K562 (cell line): ENCODE data around the gene PFKL. TPM values are rescaled to one million over a fixed set of nuclear protein-coding genes. Genes with fewer than 3 reads are reported as not detected.

ENCODE experiments used
- ATAC-seq: fragments of 200-7000 bp; cut with Tn5 transposase; 3 replicates; pipeline ENCODE4 v1.9.1; 2020; ENCODE audit warnings: moderate library complexity
- BruUV-seq: library from RNA; stranded (reverse); fragments of 400-500 nt; replicated peaks from 2 replicates; lab custom pipeline; 2021; lab: Mats Ljungman, UMichigan
- CTCF ChIA-PET: fragments of 300-600 bp; formaldehyde crosslinking; extraction: SDS; loops from one replicate; lab custom pipeline; 2021; ENCODE audit warnings: low intra/inter-chr PET ratio; lab: Yijun Ruan, JAX
- POLR2A ChIA-PET: fragments of 300-600, 350-650 bp; sonication (Branson Sonifier 250); formaldehyde crosslinking; extraction: SDS; loops from one replicate; lab custom pipeline; 2021; ENCODE audit warnings: antibody characterized with exemption, inconsistent platforms; lab: Yijun Ruan, JAX
- DNase-seq, 4 experiments: peaks; one replicate each; pipeline versions ENCODE4 v3.0.0 to v3.0.0-alpha.2; 2011 to 2018; ENCODE audit warnings: low spot score in 3 of 4, mixed read lengths in 3 of 4; ENCODE audit errors: extremely low read depth in 1 of 4
- FAIRE-seq: peaks from 2 replicates; lab custom pipeline; 2011; peaks lifted over from hg19 to GRCh38; lab: Jason Lieb, UNC
- H2AFZ ChIP-seq: 2 replicates; pipeline ENCODE4 v1.6.0; 2011; ENCODE audit warnings: low read depth, low read length, control low read depth, inconsistent platforms
- H3K27ac ChIP-seq: fragments of 200-600 bp; 3 replicates; pipeline ENCODE4 v1.8.0; 2011; ENCODE audit warnings: low read depth, mild to moderate bottlenecking, control low read depth, inconsistent platforms, low read length, moderate library complexity, mixed read lengths; ENCODE audit errors: extremely low read depth
- H3K27me3 ChIP-seq, 2 experiments: fragments of 300-600 bp in 1 of 2; 2 replicates in 1 of 2; 3 replicates in 1 of 2; pipeline versions ENCODE4 v1.6.0 to v1.8.0; 2011; ENCODE audit warnings: inconsistent platforms in 2 of 2, low read length in 2 of 2, mild to moderate bottlenecking in 1 of 2, mixed read lengths in 1 of 2, moderate library complexity in 1 of 2; ENCODE audit not compliant: control insufficient read depth in 2 of 2, insufficient read depth in 2 of 2
- H3K36me3 ChIP-seq: fragments of 300-600 bp; 3 replicates; pipeline ENCODE4 v1.8.0; 2011; ENCODE audit warnings: mild to moderate bottlenecking, low read length, inconsistent platforms; ENCODE audit not compliant: control insufficient read depth, insufficient read depth
- H3K4me1 ChIP-seq, 2 experiments: fragments of 200-600 bp in 1 of 2; replicated peaks in 1 of 2; 2 replicates in 1 of 2; 3 replicates in 1 of 2; pipeline versions ENCODE4 v1.5.1 to v1.8.0; 2011; ENCODE audit warnings: inconsistent platforms in 2 of 2, low read length in 2 of 2, mild to moderate bottlenecking in 1 of 2, mixed read lengths in 1 of 2, moderate library complexity in 1 of 2; ENCODE audit not compliant: control insufficient read depth in 2 of 2, insufficient read depth in 2 of 2
- H3K4me2 ChIP-seq: 2 replicates; pipeline ENCODE4 v1.6.1; 2011; ENCODE audit warnings: low read length, control low read depth, inconsistent platforms, mixed read lengths; ENCODE audit not compliant: insufficient read depth
- H3K4me3 ChIP-seq: fragments of 200-600 bp; sonication (generic), shearing (Covaris generic); 2 replicates; pipeline ENCODE4 v1.5.1; 2016; ENCODE audit warnings: control low read depth, inconsistent platforms
- H3K79me2 ChIP-seq: fragments of 200-600 bp; 3 replicates; pipeline ENCODE4 v1.8.0; 2011; ENCODE audit warnings: low read length, inconsistent platforms; ENCODE audit not compliant: control insufficient read depth, insufficient read depth
- H3K9ac ChIP-seq, 2 experiments: 2 replicates each; pipeline versions ENCODE4 v1.6.0 to v1.6.1; 2011; ENCODE audit warnings: low read depth in 2 of 2, low read length in 2 of 2, control low read depth in 1 of 2, inconsistent platforms in 1 of 2, mild to moderate bottlenecking in 1 of 2, mixed read lengths in 1 of 2; ENCODE audit not compliant: insufficient read depth in 1 of 2
- H3K9me1 ChIP-seq: one replicate; pipeline ENCODE4 v1.6.0; 2011; ENCODE audit warnings: inconsistent platforms, mild to moderate bottlenecking, low read length, moderate library complexity; ENCODE audit not compliant: control insufficient read depth, insufficient read depth
- H3K9me3 ChIP-seq: replicated peaks from 2 replicates; pipeline ENCODE4 v1.5.1; 2011; ENCODE audit warnings: low read depth, low read length, inconsistent platforms; ENCODE audit not compliant: control insufficient read depth, insufficient read depth
- H4K20me1 ChIP-seq: replicated peaks from 2 replicates; pipeline ENCODE4 v1.6.1; 2011; ENCODE audit warnings: low read length, inconsistent platforms, mixed read lengths; ENCODE audit not compliant: control insufficient read depth, insufficient read depth
- ARID3A ChIP-seq: IDR thresholded peaks from 2 replicates; pipeline ENCODE4 v1.6.1; 2012; ENCODE audit warnings: low read depth, low read length, improper control_type of control experiment, borderline replicate concordance
- ATF1 ChIP-seq, 2 experiments: fragments of 450-650 bp in 1 of 2; IDR thresholded peaks; 2 replicates each; pipeline ENCODE4 v1.6.1; 2016; ENCODE audit warnings: missing compliant biosample characterization in 1 of 2, missing genetic modification characterization in 1 of 2
- CEBPB ChIP-seq: fragments of 450-650 bp; IDR thresholded peaks from 2 replicates; pipeline ENCODE4 v1.6.1; 2016; ENCODE audit warnings: missing genetic modification characterization, missing compliant biosample characterization
- DEAF1 ChIP-seq: fragments of 450-650 bp; formaldehyde crosslinking; IDR thresholded peaks from 2 replicates; pipeline ENCODE4 v1.4.0; 2020; ENCODE audit warnings: mild to moderate bottlenecking, moderate library complexity
- GTF2F1 ChIP-seq: IDR thresholded peaks from 2 replicates; pipeline ENCODE4 v1.6.1; 2011; ENCODE audit warnings: low read depth, low read length, improper control_type of control experiment
- HCFC1 ChIP-seq: IDR thresholded peaks from 2 replicates; pipeline ENCODE4 v1.6.1; 2012; ENCODE audit warnings: low read depth, low read length, improper control_type of control experiment
- L3MBTL2 ChIP-seq: fragments of 450-650 bp; IDR thresholded peaks from 2 replicates; pipeline ENCODE4 v1.6.1; 2016; ENCODE audit warnings: mild to moderate bottlenecking, moderate library complexity
- NCOA1 ChIP-seq: fragments of 450-650 bp; IDR thresholded peaks from 2 replicates; pipeline ENCODE4 v1.6.1; 2016; ENCODE audit warnings: low read depth
- NONO ChIP-seq, 2 experiments: fragments of 200-400 bp in 1 of 2; fragments of 450-650 bp in 1 of 2; formaldehyde crosslinking in 1 of 2; IDR thresholded peaks; 2 replicates each; pipeline ENCODE4 v1.6.1; 2017; ENCODE audit warnings: low read depth in 2 of 2, mild to moderate bottlenecking in 2 of 2, moderate library complexity in 2 of 2, low read length in 1 of 2
- POLR2H ChIP-seq: IDR thresholded peaks from 2 replicates; pipeline ENCODE4 v1.6.1; 2016; ENCODE audit warnings: missing genetic modification characterization, low read depth, mild to moderate bottlenecking, control low read depth, missing compliant biosample characterization, moderate library complexity
- POU5F1 ChIP-seq: fragments of 150-350 bp; IDR thresholded peaks from 2 replicates; pipeline ENCODE4 v1.6.1; 2014; ENCODE audit warnings: borderline replicate concordance, low read length, low read depth, mild to moderate bottlenecking; ENCODE audit not compliant: partially characterized antibody
- RBM17 ChIP-seq: fragments of 200-400 bp; formaldehyde crosslinking; IDR thresholded peaks from 2 replicates; pipeline ENCODE4 v1.6.1; 2017; ENCODE audit warnings: low read depth, mild to moderate bottlenecking, low read length, borderline replicate concordance
- RCOR1 ChIP-seq, 2 experiments: IDR thresholded peaks; 2 replicates each; pipeline ENCODE4 v1.6.1; 2012; ENCODE audit warnings: low read depth in 2 of 2, low read length in 2 of 2, borderline replicate concordance in 1 of 2, improper control_type of control experiment in 1 of 2
- SIN3A ChIP-seq, 2 experiments: fragments of 150-350 bp in 1 of 2; IDR thresholded peaks; 2 replicates each; pipeline ENCODE4 v1.6.1; 2011 to 2016; ENCODE audit warnings: borderline replicate concordance in 2 of 2, low read depth in 2 of 2, low read length in 2 of 2, mild to moderate bottlenecking in 2 of 2, moderate library complexity in 2 of 2; ENCODE audit not compliant: control insufficient read depth in 1 of 2
- TCF15 ChIP-seq: fragments of 250-450 bp; sonication (Bioruptor Pico); IDR thresholded peaks from 2 replicates; pipeline ENCODE4 v1.8.0; 2022; ENCODE audit warnings: moderate library complexity, mild to moderate bottlenecking, inconsistent platforms
- TCF7 ChIP-seq: sonication (generic); IDR thresholded peaks from 2 replicates; pipeline ENCODE4 v1.6.1; 2016; ENCODE audit warnings: antibody characterized with exemption, borderline replicate concordance
- XRCC4 ChIP-seq: IDR thresholded peaks from one replicate; pipeline ENCODE4 v1.6.1; 2011; ENCODE audit not compliant: insufficient read depth, insufficient read length; ENCODE audit errors: extremely low read depth
- ZNF253 ChIP-seq: fragments of 250-450 bp; sonication (Bioruptor Pico); conservative IDR thresholded peaks from 2 replicates; pipeline ENCODE4 v1.6.1; 2021; ENCODE audit warnings: mild to moderate bottlenecking
- ZNF561 ChIP-seq: fragments of 450-650 bp; formaldehyde crosslinking; conservative IDR thresholded peaks from 2 replicates; pipeline ENCODE4 v1.4.0; 2020; ENCODE audit warnings: mild to moderate bottlenecking, moderate library complexity
- WGBS: fragments of 100-300 bp; shearing (Covaris generic); methylation state at CpG from one replicate; pipeline ENCODE4 v1.1.6; 2016; ENCODE audit warnings: low coverage, mixed read lengths; ENCODE audit not compliant: insufficient coverage; ENCODE audit errors: missing lambda C conversion rate; 5-methylcytosine and 5-hydroxymethylcytosine counted together
- in situ Hi-C: fragments of 300-500 bp; cut with MboI; formaldehyde crosslinking; loops from 4 replicates; pipeline ENCODE4 v1.15.0; 2018; ENCODE audit warnings: inconsistent platforms, mixed read lengths
- intact Hi-C: fragments of 100-400 bp; cut with micrococcal nuclease; formaldehyde crosslinking; loops from 2 replicates; pipeline ENCODE4 v1.14.2; 2022
- polyA plus RNA-seq, 8 experiments: library from polyadenylated mRNA; depleted of rRNA in 4 of 8; stranded (reverse) in 5 of 8; unstranded in 3 of 8; fragments of >200 nt; fragmentation: Nextera tagmentation in 2 of 8; fragmentation: Illumina TruSeq in 1 of 8; extraction: Ambion mirVana in 2 of 8; extraction: Trizol in 1 of 8; gene quantifications; 2 replicates each; pipeline versions ENCODE4 v1.2.1 to v1.2.3, GENCODE V29; 2011 to 2014; ENCODE audit warnings: inconsistent platforms in 1 of 8, missing spikeins in 1 of 8
- total RNA-seq, 7 experiments: library from RNA; depleted of rRNA in 6 of 7; stranded (reverse); fragments of >200 nt in 6 of 7; fragmentation: Illumina TruSeq in 2 of 7; extraction: Trizol in 2 of 7; gene quantifications; 2 replicates each; pipeline versions ENCODE4 v1.2.1 to v1.2.3, GENCODE V29; 2011 to 2021; ENCODE audit warnings: low replicate concordance in 1 of 7

The PFKL gene
- total and polyA plus RNA-seq, 9 of the 15 experiments (the other 6 are each of a cell fraction or from before 2014, with no cell fraction given) = 1.1 to 124 (median 45.6) TPM

- TF ChIP-seq ARID3A (no peak), TCF15 (CRISPR knock-in tag) (no peak), TCF7 (no peak), XRCC4 (no peak), HCFC1 (no peak), SIN3A (IDR thresholded peaks at IDR 0.05; ENCODE audit: borderline replicate concordance in 2 of 2, control insufficient read depth in 1 of 2, low read depth in 2 of 2, low read length in 2 of 2) (no peak), NCOA1 (no peak), ZNF561 (no peak)
Measured at GRCh38 chr21:44375761-44376241, 75.9 kb downstream of the PFKL start (continued).

- Histone ChIP-seq H3K9me3 (no peaks in the 10 kb centered on the region), H3K9ac (no peak overlapping the region), H3K9me1 (no peaks in the 10 kb centered on the region), H3K4me1 (peaks cover 0 to 3% of the 10 kb centered on the region in 2 experiments; a peak in 1 of 5 replicates), H4K20me1 (peaks cover 7% of the 10 kb centered on the region; the same call in 1 of the 2 replicates), H3K27ac (no peak overlapping the region), H3K27me3 (peaks cover 75 to 88% of the 10 kb centered on the region in 2 experiments), H3K79me2 (no peaks in the 10 kb centered on the region), H2AFZ (no peak overlapping the region), H3K4me2 (no peak overlapping the region), H3K36me3 (no peaks in the 10 kb centered on the region), H3K4me3 (no peak overlapping the region)
- FAIRE-seq (no peak), ATAC-seq (no peak), DNase-seq (no peak)
- WGBS = 0% methylated on average over 9 of the region's 9 CpGs
- in situ Hi-C loops = no loop called here
- ChIA-PET CTCF (no interaction called here), POLR2A (no interaction called here)
- intact Hi-C loops = no loop called here
- no TSS peak for BruUV-seq
- TF ChIP-seq GTF2F1 (no peak), ZNF253 (CRISPR knock-in tag) (no peak), POLR2H (tag) (no peak), RCOR1 (IDR thresholded peaks at IDR 0.05; ENCODE audit: borderline replicate concordance in 1 of 2, low read depth in 2 of 2, low read length in 2 of 2) (no peak), CEBPB (tag) (no peak), ATF1 (CRISPR knock-in tag; IDR thresholded peaks at IDR 0.05) (no peak), ATF1 (tag; IDR thresholded peaks at IDR 0.05) (no peak), L3MBTL2 (no peak), POU5F1 (no peak), DEAF1 (no peak), RBM17 (no peak), NONO (IDR thresholded peaks at IDR 0.05; ENCODE audit: low read depth in 2 of 2, low read length in 1 of 2) (no peak)
Measured at GRCh38 chr21:44376606-44377005, 76.8 kb downstream of the PFKL start.
